GM21390 (cell line): ENCODE results near the gene ZDHHC7.

Experiments
- ATAC-seq: cut with Tn5 transposase; IDR thresholded peaks from one replicate; pipeline ENCODE4 v1.9.1; 2021; ENCODE audit not compliant: unreplicated experiment

The ZDHHC7 gene

DNA sequence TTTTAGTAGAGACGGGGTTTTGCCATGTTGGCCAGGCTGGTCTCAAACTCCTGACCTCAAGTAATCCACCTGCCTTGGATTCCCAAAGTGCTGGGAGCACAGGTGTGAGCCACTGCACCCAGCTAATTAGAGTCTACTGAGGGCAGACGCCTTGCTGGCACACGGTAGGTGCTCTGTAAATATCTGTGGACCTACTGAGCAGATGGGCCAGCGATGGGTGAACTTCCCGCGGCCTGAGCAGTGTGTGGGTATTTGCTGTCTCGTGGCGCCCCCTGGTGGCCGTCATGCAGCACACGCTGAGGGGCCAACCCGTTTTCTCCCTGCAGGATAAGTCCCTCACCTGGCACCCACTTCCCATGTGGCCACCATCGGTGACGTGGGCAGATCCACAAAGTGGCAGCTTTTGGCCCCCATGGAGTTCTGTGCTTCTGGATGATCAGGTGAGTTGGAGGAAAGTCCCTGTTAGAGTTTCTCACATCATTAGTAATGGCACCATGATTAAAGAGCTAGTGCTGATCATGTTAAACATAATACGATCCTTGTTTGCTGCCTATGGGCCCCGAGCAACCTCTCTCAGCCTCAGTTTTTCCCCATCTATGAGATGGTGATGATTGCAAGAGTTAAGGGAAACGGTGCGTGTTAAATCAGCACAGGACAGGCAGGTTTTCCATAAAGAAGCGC, 40.7 kb downstream of the ZDHHC7 start:
- ATAC-seq: peak; percentile 73

GRCh38 chr16:84967828-84968227, 43.5 kb downstream of the ZDHHC7 start:
- ATAC-seq: no peak

GRCh38 chr16:84965428-84966415, 45.6 kb downstream of the ZDHHC7 start:
- ATAC-seq: no peak

GRCh38 chr16:84964386-84965128, 46.8 kb downstream of the ZDHHC7 start:
- ATAC-seq: no peak

- no peak for ATAC-seq
These were observed 48.3 kb downstream of the ZDHHC7 start for GRCh38 chr16:84963066-84963465.

DNA sequence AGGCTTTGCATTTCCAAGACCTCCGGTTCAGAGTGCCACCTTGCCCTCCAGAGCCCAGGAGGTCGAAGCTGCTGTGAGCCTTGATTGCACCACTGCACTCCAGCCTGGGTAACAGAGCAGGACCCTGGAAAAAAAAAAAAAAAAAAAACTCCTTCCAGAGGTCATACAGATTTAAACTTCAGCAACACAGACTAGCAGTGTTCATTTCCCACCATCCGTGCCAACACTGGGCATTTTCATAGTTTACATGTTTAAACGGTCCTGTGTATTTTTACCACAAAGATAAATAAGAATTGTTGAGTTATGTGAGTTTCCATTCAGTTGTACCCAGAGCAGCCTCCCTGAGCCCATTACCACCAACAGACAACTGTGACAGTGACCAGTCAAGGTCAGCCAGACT, 50.4 kb downstream of the ZDHHC7 start:
- ATAC-seq: no peak

- no peak for ATAC-seq
These were observed 51.4 kb downstream of the ZDHHC7 start for GRCh38 chr16:84959784-84960417.

DNA sequence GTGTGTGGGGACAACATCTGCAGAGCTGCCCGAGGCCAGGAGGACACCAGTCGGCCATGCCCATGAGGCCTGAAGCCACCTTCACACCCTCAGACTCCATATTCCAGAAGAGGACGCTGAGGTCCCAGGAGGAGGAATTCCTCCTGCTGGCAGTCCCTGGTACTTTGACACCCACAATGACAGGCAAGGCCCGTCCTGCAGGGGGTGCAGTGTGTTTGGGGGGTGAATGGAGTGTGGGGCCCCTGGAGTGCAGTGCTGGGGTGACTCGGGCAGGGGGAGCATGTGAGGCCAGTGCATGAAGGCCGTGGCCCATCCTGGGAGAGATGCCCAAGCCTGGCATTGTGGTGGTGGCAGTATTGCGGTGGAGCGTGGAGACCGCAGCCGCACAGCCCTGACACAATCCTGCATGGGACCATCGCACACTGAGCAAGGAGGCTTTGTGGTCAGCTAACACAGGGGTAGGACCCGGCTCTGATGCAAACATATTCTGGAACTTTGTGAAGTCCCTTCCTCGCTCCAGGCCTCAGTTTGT, 52.2 kb downstream of the ZDHHC7 start:
- no peak for ATAC-seq

DNA sequence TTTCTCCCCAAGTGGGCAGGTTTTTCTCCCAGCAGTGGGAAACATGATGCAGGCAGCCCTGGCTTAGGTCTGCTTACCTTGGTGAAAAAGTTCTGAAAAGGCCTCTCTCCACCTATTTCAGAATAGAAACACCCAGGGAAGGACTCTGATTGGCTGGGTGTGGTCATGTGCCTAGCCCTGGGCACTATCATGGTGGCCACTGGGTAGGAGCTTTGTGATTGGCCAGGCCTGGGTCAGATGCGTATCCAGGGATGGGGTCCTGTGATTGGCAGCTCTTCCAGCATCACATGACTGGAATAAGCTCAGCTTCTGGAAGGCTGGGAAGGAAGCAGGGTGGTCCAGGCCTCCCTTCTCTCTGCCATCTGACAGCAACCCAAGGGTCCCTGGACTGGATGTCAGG, 53.5 kb downstream of the ZDHHC7 start:
- no peak for ATAC-seq

DNA sequence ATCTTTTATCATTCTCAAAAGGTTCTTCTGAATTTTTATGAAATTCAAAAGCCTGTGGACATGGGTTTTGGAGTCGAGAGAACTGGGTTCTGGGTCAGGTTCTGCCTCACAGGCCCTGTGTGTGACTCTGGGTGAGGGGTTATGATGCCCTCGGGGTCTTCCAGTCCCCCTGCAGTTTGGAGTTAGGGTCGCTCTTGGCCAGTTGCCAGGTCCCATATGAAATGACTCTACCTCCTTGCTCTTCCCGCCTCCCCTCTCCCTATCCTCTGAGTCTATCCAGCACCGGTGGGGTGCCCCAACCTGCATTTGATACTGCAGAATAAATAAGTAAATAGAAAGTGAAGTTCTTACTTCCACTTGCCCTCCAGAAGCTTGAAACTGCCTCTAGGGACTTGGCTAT, 54.1 kb downstream of the ZDHHC7 start:
- ATAC-seq: no peak

DNA sequence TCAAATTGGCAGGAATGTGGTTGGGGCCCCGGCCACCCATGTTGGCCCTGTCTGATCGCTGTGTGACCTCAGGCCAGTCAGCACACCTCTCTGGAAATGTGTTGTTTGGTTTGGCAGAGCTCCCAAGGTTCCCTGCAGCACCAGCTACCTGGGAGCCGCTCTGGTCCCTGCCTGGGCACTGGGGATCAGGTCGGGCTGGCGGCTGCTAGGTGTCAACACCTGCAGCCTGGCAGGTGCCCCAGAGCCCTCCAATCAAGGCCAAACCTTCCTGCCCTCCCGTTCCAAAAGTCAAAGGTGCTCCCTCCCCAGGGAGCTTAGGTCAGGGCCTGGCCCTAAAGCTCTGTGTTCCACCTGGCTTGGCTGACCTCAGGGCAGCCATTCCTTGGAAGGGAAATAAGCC, 55.9 kb downstream of the ZDHHC7 start:
- ATAC-seq: no peak

DNA sequence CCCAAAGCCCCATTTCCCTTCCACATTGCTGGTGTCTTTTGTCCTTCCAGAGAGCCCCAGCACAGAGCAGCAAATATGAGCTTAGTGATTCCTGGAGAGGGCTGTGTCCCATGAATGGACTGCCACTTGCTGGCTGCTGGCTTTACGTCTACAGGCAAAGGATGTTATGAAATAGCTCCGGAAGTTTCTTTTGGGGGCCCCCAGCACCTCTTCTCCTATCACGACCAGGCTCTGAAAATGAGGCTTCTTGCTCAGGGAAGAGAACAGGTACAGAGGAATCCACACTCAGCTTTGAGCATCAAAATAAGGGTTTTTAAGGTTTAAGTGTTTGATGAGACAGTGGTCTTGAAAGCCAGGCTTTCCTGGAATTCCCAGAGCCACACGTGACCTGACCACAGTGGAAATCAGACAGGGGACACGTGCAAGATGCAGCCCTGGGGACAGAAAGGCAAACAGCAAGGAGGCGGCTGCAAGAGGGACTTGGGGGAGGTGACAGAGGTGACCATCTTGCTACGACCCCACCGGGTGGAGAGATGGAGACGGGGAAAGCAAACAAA, 58.1 kb downstream of the ZDHHC7 start:
- no peak for ATAC-seq

DNA sequence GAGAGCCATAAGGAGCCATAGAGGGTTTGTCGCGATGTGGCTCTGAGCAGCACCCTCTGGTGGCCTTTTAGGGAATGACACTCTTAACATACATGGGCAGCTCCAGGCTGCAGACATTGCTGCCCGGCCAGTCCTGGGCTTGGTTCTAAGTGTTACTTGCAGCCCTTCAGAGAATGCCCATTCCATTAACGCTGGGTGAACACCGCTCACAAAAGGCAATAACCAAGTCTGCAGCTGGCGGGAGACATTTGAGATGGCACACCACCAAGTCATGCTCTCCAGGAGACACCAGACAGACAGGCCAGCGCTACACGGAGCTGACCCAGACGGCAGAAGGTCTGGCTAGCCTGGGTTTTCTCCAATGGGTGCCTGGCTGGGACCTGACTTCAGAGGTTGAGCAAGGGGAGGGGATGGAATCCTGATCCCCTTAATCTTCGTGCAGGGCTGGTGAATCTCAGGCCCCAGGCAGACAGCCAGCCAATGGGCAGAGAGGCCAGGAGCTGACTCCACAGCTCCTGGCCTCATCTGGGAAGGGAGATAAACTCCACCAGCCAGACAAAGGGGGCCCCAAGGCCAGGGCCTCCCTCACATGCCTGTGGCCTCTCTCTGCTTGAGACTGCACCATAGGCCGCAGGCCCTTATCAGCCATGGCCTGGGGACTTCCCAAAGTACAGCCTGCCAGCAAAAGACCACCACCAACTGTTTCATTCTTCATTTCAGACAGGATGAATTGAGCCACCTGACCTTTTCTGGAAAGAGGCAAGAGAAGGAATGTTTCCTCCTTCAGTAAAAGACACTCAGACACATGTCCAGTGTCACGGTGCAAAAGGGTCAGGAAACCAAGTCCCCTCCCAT, 58.8 kb downstream of the ZDHHC7 start:
- ATAC-seq: no peak

DNA sequence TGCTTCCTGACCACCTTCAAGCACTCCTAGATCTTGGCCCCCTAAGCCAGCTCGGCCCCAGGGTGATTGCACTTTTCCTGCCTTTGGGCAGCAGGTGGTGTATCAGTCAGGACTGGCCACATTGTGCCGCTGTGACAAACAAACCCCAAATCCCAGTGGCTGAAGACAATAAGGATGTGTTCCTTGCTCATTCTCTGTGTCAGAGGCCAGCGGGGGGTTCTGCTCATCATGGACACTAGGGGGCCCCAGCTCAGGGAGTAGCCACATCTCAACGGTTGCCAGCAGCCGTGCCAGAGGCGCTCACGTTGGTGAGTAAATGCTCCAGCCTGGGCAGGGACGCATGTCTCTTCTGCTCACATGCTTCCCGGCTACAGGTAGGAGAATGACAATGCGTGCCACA, 60.4 kb downstream of the ZDHHC7 start:
- ATAC-seq: no peak

GRCh38 chr16:84949772-84950436, 61.4 kb downstream of the ZDHHC7 start:
- no peak for ATAC-seq

- no peak for ATAC-seq
These were observed 62.3 kb downstream of the ZDHHC7 start for GRCh38 chr16:84948851-84949610.

DNA sequence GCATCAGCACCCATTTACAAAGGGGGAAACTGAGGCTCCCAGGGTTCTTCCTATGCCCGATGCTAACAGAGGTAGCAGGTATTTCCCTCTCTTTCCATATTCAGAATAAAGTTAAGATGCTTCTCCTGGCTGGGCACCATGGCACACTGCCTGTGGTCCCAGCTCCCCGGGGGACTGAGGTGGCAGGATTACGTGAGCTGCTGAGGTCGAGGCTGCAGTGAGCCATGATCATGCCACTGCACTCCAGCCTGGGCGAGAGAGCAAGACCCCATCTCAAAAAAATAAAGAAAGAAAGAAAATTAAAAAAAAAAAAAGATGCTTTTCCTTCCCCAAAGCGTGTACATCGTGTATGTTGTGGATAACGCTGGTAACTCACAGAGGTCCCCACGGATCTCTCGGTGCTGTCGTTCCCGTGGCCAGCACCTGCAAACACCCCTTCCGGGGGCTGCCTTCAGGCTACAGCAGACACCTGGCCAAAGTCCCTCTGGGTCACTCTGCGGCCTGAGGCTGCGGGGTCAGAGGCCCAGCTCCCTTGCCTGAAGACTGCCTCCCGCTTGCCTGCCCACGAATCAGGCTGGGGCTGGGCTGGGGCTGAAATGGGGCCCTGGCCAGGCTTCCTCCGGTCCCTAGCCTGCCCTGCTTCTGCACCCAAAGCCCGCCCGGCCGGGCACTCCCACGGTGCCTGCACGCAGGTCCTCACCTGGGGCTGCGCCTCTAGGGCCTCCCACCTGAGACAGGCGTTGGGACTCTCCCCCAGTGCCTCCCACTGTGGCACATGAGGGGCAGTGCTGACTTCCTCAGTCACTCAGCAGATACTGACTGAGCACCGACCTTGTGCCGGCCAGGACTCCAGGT, 63.1 kb downstream of the ZDHHC7 start:
- ATAC-seq: no peak
